ENCODE data around the gene SCYGR2. TPM values are rescaled to one million over a fixed set of nuclear protein-coding genes. Genes with fewer than 3 reads are reported as not detected.

SCYGR2 gene, protein sequence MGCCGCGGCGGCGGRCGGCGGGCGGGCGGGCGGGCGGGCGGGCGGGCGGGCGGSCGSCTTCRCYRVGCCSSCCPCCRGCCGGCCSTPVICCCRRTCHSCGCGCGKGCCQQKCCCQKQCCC
- total RNA-seq, result not detected in 2 replicates

DNA sequence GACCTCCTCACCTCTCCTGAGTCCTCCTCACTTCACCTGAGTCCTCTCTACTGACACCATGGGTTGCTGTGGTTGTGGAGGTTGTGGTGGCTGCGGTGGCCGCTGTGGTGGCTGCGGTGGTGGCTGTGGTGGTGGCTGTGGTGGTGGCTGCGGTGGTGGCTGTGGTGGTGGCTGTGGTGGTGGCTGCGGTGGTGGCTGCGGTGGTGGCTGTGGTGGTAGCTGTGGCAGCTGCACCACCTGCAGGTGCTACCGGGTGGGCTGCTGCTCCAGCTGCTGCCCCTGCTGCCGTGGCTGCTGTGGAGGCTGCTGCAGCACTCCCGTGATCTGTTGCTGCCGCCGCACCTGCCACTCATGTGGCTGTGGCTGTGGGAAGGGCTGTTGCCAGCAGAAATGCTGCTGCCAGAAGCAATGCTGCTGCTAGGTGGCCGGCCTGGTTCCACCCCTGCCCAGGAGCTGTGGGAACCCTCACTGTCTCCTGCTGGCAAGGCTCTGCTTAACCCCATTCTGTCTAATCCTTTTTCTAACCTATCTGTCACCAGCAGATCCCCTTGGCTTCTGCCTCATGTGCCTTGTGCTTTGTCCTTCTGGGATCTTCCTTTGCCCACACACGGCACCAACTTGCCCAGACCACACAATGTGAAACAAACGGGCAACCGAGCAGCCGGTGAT, at the start of gene SCYGR2:
Gene SCYGR2 (plus strand): TSS at position 59 of the 669 bp plus-strand sequence. CDS start 0 bp downstream, at position 59.

DNA sequence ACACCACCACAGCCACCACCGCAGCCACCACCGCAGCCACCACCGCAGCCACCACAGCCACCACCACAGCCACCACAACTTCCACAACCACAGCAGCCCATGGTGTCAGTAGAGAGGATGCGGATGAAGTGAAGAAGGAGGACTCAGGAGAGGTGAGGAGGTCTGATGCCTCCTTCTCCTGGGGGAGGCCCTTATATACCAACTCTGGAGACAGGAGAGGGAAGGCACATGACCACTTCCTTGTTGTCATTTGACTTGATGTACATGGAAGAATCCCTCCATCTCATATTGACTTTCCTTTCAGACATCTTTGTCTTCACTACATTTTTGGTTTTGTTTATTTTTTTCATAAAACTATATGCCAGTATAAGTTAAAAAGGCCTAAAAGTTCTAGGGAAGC, 16.0 kb downstream of the SCYGR2 start, which contains the start of gene SCYGR3:
Gene SCYGR3 (minus strand): TSS at position 101 of the 400 bp plus-strand sequence. CDS start 0 bp downstream, at position 101.

DNA sequence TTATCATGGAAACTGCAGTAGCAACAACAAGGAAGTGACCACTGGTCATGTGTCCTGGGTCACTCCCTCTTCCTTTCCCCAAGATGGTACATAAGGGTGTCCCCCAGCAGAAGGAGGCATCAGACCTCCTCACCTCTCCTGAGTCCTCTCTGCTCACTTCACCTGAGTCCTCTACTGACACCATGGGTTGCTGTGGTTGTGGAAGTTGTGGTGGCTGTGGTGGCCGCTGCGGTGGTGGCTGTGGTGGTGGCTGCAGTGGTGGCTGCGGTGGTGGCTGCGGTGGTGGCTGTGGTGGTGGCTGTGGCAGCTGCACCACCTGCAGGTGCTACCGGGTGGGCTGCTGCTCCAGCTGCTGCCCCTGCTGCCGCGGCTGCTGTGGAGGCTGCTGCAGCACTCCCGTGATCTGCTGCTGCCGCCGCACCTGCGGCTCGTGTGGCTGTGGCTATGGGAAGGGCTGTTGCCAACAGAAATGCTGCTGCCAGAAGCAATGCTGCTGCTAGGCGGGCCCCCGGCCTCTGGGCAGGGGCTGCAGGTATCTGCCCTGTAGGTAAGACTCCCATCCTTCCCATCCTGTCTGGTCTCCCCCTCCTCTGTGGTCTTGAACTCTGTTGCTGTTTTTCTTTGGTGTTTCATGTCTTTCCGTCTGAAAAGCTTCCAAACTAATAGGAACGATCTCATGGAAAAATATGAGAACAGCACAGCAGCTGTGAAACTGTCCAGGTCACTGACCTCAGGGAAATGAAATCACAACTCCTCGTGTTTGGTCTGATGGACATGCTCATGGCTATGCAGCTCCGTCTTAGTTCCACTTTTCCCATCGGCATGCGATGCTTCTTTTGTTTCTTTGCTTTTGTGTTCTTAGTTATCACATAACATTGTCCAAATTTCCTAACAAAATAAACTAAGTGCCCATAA, 18.9 kb downstream of the SCYGR2 start, which contains the start of gene SCYGR4:
Gene SCYGR4 (plus strand): TSS at position 183 of the 915 bp plus-strand sequence. CDS start 0 bp downstream, at position 183.

Other genes starting within 250 kb of the SCYGR2 start
- under 0.01 TPM in 1 of 2 replicates, not detected in the other for gene TM4SF20, start 219.6 kb upstream of the SCYGR2 start, total RNA-seq
- gene SCYGR1, start 210.9 kb upstream of the SCYGR2 start, total RNA-seq, result not detected in 2 replicates
- gene AGFG1, start 126.7 kb upstream of the SCYGR2 start, total RNA-seq, result 14.3 and 24.6 TPM in 2 replicates
- gene SCYGR3, start 15.9 kb downstream of the SCYGR2 start, total RNA-seq, result not detected in 2 replicates
- gene SCYGR4, start 18.6 kb downstream of the SCYGR2 start, total RNA-seq, result not detected in 2 replicates
- not detected in 2 replicates for gene SCYGR5, start 67.9 kb downstream of the SCYGR2 start, total RNA-seq
- under 0.01 and 0.16 TPM in 2 replicates for gene SLC19A3, start 119.1 kb downstream of the SCYGR2 start, total RNA-seq
- not detected in 2 replicates for gene SCYGR6, start 125.9 kb downstream of the SCYGR2 start, total RNA-seq
- gene SCYGR7, start 129.4 kb downstream of the SCYGR2 start, total RNA-seq, result not detected in 2 replicates
- not detected in 2 replicates for gene SCYGR8, start 147.0 kb downstream of the SCYGR2 start, total RNA-seq
- not detected in 2 replicates for gene CCL20, start 214.9 kb downstream of the SCYGR2 start, total RNA-seq